Retinal pigment epithelial cell (primary cell): ENCODE results near the gene SNX11.
A peak's percentile ranks its signal among the peaks of the same experiment; 100 is the strongest.
"Not testable (repeated sequence)": the region's sequence is repeated elsewhere in the genome, so short reads cannot be mapped to it uniquely, and the experiment has no call there.

ENCODE experiments used
- DNase-seq: peaks from one replicate; pipeline ENCODE4 v3.0.0-alpha.2; 2010; ENCODE audit warnings: low read depth
- H3K4me3 ChIP-seq: 2 replicates; pipeline ENCODE4 v1.5.1; 2011; ENCODE audit warnings: mild to moderate bottlenecking, low read length, control low read depth, moderate library complexity
- TF ChIP-seq, protein P1 (sequence below): conservative IDR thresholded peaks from 2 replicates; pipeline ENCODE4 v1.5.1; 2011; ENCODE audit warnings: low read depth, low read length, control low read depth, inconsistent platforms

The SNX11 gene

DNA sequence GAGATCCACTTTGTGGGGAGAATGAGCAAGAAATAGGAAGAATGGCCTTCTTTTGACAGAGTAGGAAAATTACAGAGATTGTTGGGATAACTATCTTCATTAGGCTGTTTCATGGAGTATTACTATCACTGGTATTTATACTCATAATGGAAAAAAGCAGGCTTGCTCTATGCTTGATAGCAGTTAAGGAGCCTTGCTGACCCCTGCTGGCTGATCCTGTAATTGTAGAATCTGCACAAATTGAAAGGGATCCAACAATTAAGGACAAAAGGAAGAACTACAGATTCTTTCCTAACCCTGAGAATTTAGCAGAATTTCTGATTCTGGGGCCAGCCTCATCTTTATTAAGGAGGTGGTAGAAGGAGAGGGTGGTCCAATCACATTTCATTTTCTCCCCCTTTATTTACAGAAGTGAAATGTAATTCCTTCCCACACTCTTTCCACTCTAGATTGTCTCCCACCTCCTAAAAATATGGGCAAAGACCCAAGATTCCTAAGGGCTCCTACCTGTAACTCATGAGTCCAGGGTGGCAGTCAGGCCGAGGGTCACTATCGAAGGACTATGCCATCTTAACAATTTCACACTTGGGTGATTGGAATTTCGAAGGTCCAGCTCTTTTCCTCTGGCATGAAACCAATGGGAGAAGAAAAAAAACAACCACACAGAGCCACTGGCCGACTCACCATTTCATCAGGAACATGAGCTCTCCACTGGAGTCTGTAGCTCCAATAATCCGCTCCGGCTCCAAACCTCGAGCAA lies 33.1 kb upstream of the SNX11 start:
- TF ChIP-seq, protein P1, sequence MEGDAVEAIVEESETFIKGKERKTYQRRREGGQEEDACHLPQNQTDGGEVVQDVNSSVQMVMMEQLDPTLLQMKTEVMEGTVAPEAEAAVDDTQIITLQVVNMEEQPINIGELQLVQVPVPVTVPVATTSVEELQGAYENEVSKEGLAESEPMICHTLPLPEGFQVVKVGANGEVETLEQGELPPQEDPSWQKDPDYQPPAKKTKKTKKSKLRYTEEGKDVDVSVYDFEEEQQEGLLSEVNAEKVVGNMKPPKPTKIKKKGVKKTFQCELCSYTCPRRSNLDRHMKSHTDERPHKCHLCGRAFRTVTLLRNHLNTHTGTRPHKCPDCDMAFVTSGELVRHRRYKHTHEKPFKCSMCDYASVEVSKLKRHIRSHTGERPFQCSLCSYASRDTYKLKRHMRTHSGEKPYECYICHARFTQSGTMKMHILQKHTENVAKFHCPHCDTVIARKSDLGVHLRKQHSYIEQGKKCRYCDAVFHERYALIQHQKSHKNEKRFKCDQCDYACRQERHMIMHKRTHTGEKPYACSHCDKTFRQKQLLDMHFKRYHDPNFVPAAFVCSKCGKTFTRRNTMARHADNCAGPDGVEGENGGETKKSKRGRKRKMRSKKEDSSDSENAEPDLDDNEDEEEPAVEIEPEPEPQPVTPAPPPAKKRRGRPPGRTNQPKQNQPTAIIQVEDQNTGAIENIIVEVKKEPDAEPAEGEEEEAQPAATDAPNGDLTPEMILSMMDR = peak; percentile 81
- DNase-seq = no peak

DNA sequence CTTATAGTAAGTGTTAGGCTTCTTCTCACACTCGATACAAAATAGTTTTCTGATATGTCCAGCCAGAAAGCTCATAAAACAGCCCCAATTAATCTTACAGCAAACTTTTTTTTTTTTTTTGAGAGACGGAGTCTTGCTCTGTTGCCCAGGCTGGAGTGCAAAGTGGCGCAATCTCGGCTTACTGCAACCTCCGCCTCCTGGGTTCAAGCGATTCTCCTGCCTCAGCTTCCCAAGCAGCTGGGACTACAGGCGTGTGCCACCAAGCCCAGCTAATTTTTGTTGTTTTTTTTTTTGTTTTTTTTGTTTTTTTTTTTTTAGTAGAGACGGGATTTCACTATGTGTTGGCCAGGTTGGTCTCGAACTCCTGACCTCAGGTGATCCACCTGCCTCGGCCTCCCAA lies 30.4 kb upstream of the SNX11 start:
- not testable (repeated sequence) for H3K4me3 ChIP-seq, DNase-seq

More for the DNA sequence above, 33.1 kb upstream of the SNX11 start:
- no peak overlapping the region for H3K4me3 ChIP-seq

DNA sequence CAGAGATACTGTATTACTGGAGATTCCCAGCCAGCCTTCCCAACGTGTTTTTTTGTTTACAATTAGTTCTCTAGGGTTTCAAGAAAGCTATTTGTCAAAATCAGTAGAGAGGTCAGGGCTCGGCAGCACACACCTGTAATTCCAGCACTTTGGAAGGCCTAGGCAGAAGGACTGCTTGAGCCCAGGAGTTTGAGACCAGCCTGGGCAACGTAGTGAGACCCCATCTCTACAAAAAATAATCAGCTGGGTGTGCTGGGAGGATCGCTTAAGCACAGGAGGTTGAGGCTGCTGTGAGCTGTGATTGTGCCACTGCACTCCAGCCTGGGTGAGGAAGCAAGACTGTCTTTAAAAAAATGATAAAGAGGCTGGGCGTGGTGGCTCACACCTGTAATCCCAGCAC lies 25.7 kb upstream of the SNX11 start:
- DNase-seq = no peak
- TF ChIP-seq, protein P1 = no peak
- H3K4me3 ChIP-seq = no peak overlapping the region

DNA sequence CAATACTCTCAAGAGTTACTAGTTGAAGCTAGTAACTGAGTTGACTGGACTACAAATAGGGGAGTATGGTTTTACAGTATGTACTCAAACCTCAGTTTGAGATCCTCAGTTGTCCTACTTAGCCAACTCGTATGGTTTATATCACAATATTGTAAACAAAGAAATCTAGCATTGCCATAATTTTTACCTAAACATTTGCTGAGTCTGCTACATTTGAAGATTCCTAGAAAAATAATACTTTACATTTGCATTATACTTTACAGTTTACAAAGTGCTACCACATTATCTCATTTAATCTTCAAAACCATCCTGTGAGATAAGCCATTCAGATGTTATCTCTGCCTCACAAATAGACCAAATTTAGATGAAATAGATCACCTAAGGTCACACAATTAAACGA lies 22.6 kb upstream of the SNX11 start:
- no peak for DNase-seq
- TF ChIP-seq, protein P1 = no peak
- no peak overlapping the region for H3K4me3 ChIP-seq

DNA sequence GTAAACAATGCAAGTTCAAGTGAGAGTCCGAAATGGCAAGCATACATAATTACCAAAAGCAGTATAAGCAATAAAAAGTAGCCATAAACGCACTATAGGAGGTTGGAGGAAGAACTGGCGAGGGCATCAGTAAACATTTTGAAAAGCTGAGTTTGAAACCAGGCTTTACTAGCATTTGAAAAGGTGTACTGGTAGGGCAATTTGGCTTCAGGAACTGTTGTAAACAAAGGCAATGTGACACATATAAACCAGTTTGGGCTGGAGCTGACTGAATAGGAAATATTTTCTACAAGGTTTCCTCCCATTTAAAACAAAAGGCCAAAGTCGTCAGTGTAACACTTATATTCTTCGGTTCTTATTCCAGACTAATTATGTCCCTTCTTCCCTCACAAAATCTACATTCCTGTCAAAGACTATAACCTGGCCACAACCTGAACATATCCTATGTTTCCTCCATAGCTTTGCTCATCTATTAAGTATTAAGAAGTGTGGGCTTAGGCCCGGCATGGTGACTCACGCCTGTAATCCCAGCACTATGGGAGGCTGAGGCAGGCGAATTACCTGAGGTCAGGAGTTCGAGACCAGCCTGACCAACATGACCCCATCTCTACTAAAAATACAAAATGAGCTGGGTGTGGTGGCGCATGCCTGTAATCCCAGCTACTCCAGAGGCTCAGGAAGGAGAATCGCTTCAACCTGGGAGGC lies 14.1 kb upstream of the SNX11 start:
- H3K4me3 ChIP-seq = no peak overlapping the region
- TF ChIP-seq, protein P1 = no peak
- DNase-seq = no peak

DNA sequence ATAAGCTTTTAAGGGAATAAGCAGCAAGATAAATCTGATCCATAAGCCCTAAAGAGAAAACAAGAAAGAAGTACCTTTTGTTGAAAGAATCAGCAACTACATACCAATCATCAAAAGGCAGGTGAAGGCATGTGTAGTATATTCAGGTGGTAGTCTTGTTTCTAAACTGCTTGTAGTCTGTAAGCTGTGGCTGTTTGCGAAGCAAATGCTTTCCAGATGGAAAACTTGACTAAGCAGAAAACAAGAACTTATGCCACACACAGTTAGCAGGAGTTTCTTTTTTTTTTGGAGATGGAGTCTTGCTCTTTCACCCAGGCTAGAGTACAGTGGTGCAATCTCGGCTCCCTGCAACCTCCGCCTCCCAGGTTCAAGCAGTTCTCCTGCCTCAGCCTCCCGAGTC lies 12.0 kb upstream of the SNX11 start:
- no peak for DNase-seq
- no peak overlapping the region for H3K4me3 ChIP-seq
- TF ChIP-seq, protein P1 = no peak

DNA sequence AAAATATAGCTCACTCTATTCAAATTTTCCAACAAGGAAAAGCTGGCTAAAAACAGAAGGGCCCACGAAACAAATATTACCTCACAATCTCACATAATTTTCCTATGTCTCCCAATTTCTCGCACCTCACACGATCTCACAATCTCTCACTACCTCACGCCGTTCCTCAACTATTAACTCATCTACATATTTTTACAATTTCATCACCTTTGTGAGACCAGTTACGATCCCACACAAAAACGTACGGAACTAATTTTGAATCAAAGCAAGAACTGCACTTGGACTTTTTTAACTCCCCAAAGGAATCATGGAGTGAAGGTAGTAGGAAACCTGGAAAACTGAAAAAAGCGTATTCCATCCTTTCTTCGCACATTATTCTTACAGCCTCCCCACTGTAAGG lies 7.4 kb upstream of the SNX11 start:
- no peak for DNase-seq
- H3K4me3 ChIP-seq = peak overlapping the region; percentile 85
- TF ChIP-seq, protein P1 = no peak
